22Rv1 (cell line): ENCODE data around the gene UGP2.
"Not testable (repeated sequence)": the region's sequence is repeated elsewhere in the genome, so short reads cannot be mapped to it uniquely, and the experiment has no call there.

ENCODE experiments used
- H3K27ac ChIP-seq: fragments of 450-650 bp; 2 replicates; pipeline ENCODE4 v1.5.1; 2017
- CTCF ChIP-seq: fragments of 450-650 bp; IDR thresholded peaks from 2 replicates; pipeline ENCODE4 v1.5.1; 2017; ENCODE audit warnings: mild to moderate bottlenecking
- ZFX ChIP-seq: fragments of 450-650 bp; IDR thresholded peaks from 2 replicates; pipeline ENCODE4 v1.6.1; 2017; ENCODE audit warnings: antibody characterized with exemption, borderline replicate concordance

UGP2 gene

GRCh38 chr2:63846487-63846886, 4.8 kb downstream of the UGP2 start:
- TF ChIP-seq ZFX = no peak
- TF ChIP-seq CTCF = no peak
- H3K27ac ChIP-seq = no peak overlapping the region

- H3K27ac ChIP-seq = not testable (repeated sequence)
Observed at GRCh38 chr2:63847571-63847970, 5.9 kb downstream of the UGP2 start.

- H3K27ac ChIP-seq = no peak overlapping the region
- TF ChIP-seq ZFX (no peak), CTCF (no peak)
Observed at GRCh38 chr2:63849381-63850203, 7.9 kb downstream of the UGP2 start.

GRCh38 chr2:63850204-63850571, 8.5 kb downstream of the UGP2 start:
- H3K27ac ChIP-seq = no peak overlapping the region
- no peak for TF ChIP-seq CTCF
- no peak for TF ChIP-seq ZFX

GRCh38 chr2:63850649-63851048, 9.0 kb downstream of the UGP2 start:
- TF ChIP-seq CTCF (no peak), ZFX (no peak)

GRCh38 chr2:63851691-63852311, 10.1 kb downstream of the UGP2 start:
- no peak for TF ChIP-seq ZFX
- no peak for TF ChIP-seq CTCF
- no peak overlapping the region for H3K27ac ChIP-seq

More at GRCh38 chr2:63850649-63851048, 9.0 kb downstream of the UGP2 start:
- H3K27ac ChIP-seq = no peak overlapping the region

- TF ChIP-seq CTCF (no peak), ZFX (no peak)
Observed at GRCh38 chr2:63853527-63854310, 12.0 kb downstream of the UGP2 start.

More at GRCh38 chr2:63853527-63854310, 12.0 kb downstream of the UGP2 start:
- H3K27ac ChIP-seq = no peak overlapping the region
